Caco-2 (cell line): Measurements from ENCODE around the gene APOE. TPM values are rescaled to one million over a fixed set of nuclear protein-coding genes. Genes with fewer than 3 reads are reported as not detected.
"Not testable (repeated sequence)": the region's sequence is repeated elsewhere in the genome, so short reads cannot be mapped to it uniquely, and the experiment has no call there.

ENCODE experiments used
- BruUV-seq: library from RNA; stranded (reverse); fragments of 400-500 nt; replicated peaks from 2 replicates; lab custom pipeline; 2021; lab: Mats Ljungman, UMichigan
- CTCF ChIA-PET: fragments of 300-600 bp; sonication (Branson Sonifier 250); formaldehyde crosslinking; loops from one replicate; lab custom pipeline; 2022; ENCODE audit warnings: antibody characterized with exemption; lab: Charles Lee
- POLR2A ChIA-PET: fragments of 300-600 bp; sonication (Branson Sonifier 250); formaldehyde crosslinking; loops from one replicate; lab custom pipeline; 2022; ENCODE audit warnings: antibody characterized with exemption; lab: Charles Lee
- DNase-seq, 2 experiments: peaks; one replicate each; pipeline versions ENCODE4 v3.0.0 to v3.0.0-alpha.2; 2020 to 2022
- H3K27me3 ChIP-seq: replicated peaks from 2 replicates; pipeline ENCODE4 v1.6.0; 2011; ENCODE audit warnings: low read length; ENCODE audit not compliant: control insufficient read depth, insufficient read depth
- H3K36me3 ChIP-seq: 2 replicates; pipeline ENCODE4 v1.5.1; 2011; ENCODE audit warnings: low read length; ENCODE audit not compliant: control insufficient read depth, insufficient read depth
- H3K4me1 ChIP-seq: fragments of 250-450 bp; sonication (Bioruptor Pico); 2 replicates; pipeline ENCODE4 v1.5.1; 2020; ENCODE audit warnings: mild to moderate bottlenecking
- H3K4me3 ChIP-seq: 2 replicates; pipeline ENCODE4 v1.5.1; 2011; ENCODE audit warnings: low read depth, mild to moderate bottlenecking, control low read depth, low read length
- H3K9me3 ChIP-seq: fragments of 250-450 bp; sonication (Bioruptor Pico); 2 replicates; pipeline ENCODE4 v1.5.1; 2020; ENCODE audit warnings: mild to moderate bottlenecking, moderate library complexity
- H3K27ac Mint-ChIP-seq: one replicate; pipeline ENCODE4 v1.8.0; 2022; ENCODE audit warnings: mixed read lengths; ENCODE audit not compliant: unreplicated experiment
- H3K27me3 Mint-ChIP-seq: one replicate; pipeline ENCODE4 v1.8.0; 2022; ENCODE audit warnings: mixed read lengths; ENCODE audit not compliant: insufficient read depth, unreplicated experiment
- H3K36me3 Mint-ChIP-seq: one replicate; pipeline ENCODE4 v1.8.0; 2022; ENCODE audit warnings: mild to moderate bottlenecking, mixed read lengths; ENCODE audit not compliant: insufficient read depth, unreplicated experiment
- H3K4me1 Mint-ChIP-seq: one replicate; pipeline ENCODE4 v1.8.0; 2022; ENCODE audit warnings: low read depth, mixed read lengths; ENCODE audit not compliant: unreplicated experiment
- H3K4me3 Mint-ChIP-seq: one replicate; pipeline ENCODE4 v1.8.0; 2022; ENCODE audit warnings: mild to moderate bottlenecking, moderate library complexity, mixed read lengths; ENCODE audit not compliant: unreplicated experiment
- H3K9me3 Mint-ChIP-seq: one replicate; pipeline ENCODE4 v1.8.0; 2022; ENCODE audit warnings: mixed read lengths; ENCODE audit not compliant: unreplicated experiment
- CTCF ChIP-seq, 2 experiments: fragments of 200-600 bp in 1 of 2; IDR thresholded peaks; 1 replicate in 1 of 2; 2 replicates in 1 of 2; pipeline versions ENCODE4 v1.5.1 to v1.8.0; 2011 to 2022; ENCODE audit warnings: antibody characterized with exemption in 1 of 2, control low read depth in 1 of 2, inconsistent platforms in 1 of 2, low read depth in 1 of 2, low read length in 1 of 2, mild to moderate bottlenecking in 1 of 2, moderate library complexity in 1 of 2; ENCODE audit not compliant: insufficient read depth in 1 of 2, severe bottlenecking in 1 of 2, unreplicated experiment in 1 of 2
- intact Hi-C: fragments of 100-400 bp; cut with micrococcal nuclease; formaldehyde crosslinking; loops from one replicate; pipeline ENCODE4 v1.10.0; 2022; ENCODE audit not compliant: unreplicated experiment
- total RNA-seq: library from RNA; stranded (reverse); gene quantifications from 2 replicates; pipeline ENCODE4 v1.2.3, GENCODE V29; 2022

Gene APOE
- total RNA-seq, 1 experiment from 2014 or later: 1,404 TPM

DNA sequence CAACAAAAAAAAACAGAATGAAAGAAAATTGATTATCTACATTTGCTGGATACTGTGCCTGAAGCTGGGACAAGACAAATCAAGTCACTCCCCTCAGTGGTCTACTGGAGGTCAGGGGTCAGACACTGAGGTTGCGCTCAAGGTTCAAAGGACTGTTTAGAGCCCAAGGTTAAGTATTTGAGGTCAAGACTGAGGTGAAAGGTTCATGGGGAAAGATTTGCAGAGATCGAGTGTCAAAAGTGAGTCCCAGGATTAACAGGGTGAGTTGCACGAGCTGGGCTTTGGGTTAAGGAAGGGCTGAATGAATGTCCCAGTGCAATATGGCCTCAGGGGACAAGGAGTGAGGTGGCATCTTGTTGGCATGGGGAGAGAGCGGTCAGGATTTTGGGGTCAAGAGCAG lies 17.9 kb upstream of the APOE start:
- peak overlapping the region; percentile 21 for H3K27ac Mint-ChIP-seq
- intact Hi-C loops: no loop called here
- CTCF ChIA-PET: no interaction called here
- H3K4me3 Mint-ChIP-seq: no peak overlapping the region
- H3K4me1 Mint-ChIP-seq: peaks cover 21% of the 10 kb centered on the region
- H3K9me3 Mint-ChIP-seq: no peaks in the 10 kb centered on the region
- Histone ChIP-seq H3K4me3 (no peak overlapping the region), H3K4me1 (peaks cover 26% of the 10 kb centered on the region), H3K27me3 (no peaks in the 10 kb centered on the region), H3K9me3 (no peaks in the 10 kb centered on the region), H3K36me3 (0 out of 2 replicates have a peak, but pooled peaks cover 1% of the 10 kb centered on the region)
- POLR2A ChIA-PET: no interaction called here
- no peaks in the 10 kb centered on the region for H3K27me3 Mint-ChIP-seq
- peaks cover 84% of the 10 kb centered on the region for H3K36me3 Mint-ChIP-seq
- BruUV-seq: no TSS peak
- no peak for TF ChIP-seq CTCF (IDR thresholded peaks at IDR 0.05; ENCODE audit: insufficient read depth in 1 of 2, low read depth in 1 of 2, low read length in 1 of 2, severe bottlenecking in 1 of 2, unreplicated experiment in 1 of 2)
- DNase-seq: no peak

DNA sequence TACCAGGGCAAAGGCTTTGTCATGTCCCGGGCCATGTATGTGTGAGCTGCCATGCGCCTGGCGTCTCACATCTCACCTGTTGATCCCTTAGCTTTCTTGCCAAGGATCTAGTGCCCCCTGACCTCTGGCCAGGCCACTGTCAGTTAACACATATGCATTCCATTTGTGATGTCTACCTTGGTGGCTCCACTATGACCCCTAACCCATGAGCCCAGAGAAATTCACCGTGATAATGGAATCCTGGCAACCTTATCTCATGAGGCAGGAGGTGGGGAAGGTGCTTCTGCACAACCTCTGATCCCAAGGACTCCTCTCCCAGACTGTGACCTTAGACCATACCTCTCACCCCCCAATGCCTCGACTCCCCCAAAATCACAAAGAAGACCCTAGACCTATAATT lies 17.3 kb upstream of the APOE start:
- DNase-seq, H3K4me3 ChIP-seq, H3K27me3 ChIP-seq, H3K36me3 ChIP-seq, H3K4me3 Mint-ChIP-seq, H3K27me3 Mint-ChIP-seq, intact Hi-C loops, H3K9me3 Mint-ChIP-seq, CTCF ChIA-PET, H3K9me3 ChIP-seq, POLR2A ChIA-PET, BruUV-seq: not testable (repeated sequence)
- peaks cover 88% of the 10 kb centered on the region for H3K36me3 Mint-ChIP-seq
- peaks cover 21% of the 10 kb centered on the region for H3K4me1 ChIP-seq
- H3K4me1 Mint-ChIP-seq: peaks cover 21% of the 10 kb centered on the region
- H3K27ac Mint-ChIP-seq: peak overlapping the region; percentile 21

GRCh38 chr19:44889830-44890365 lies 15.7 kb upstream of the APOE start:
- peak overlapping the region; percentile 91 for H3K27ac Mint-ChIP-seq
- H3K4me1 ChIP-seq: peaks cover 9% of the 10 kb centered on the region
- peaks cover 93% of the 10 kb centered on the region for H3K36me3 Mint-ChIP-seq
- H3K4me3 Mint-ChIP-seq: peak overlapping the region; percentile 79
- no peaks in the 10 kb centered on the region for H3K27me3 Mint-ChIP-seq
- ChIA-PET CTCF (interaction anchor here (0.7 to 1.4 kb wide), 6 partner anchors 16 to 214 kb away, joined by 3 to 18 read pairs (median 4); partner anchors contain the start of genes APOE and NECTIN2), POLR2A (interaction anchor here (0.6 to 1.4 kb wide), 9 partner anchors 15 to 202 kb away, joined by 3 to 24 read pairs (median 3); partner anchors contain the start of genes APOE and NECTIN2)
- intact Hi-C loops: loop anchor here (1.0 kb wide), 2 partner anchors 15 to 44 kb away; partner anchors contain the start of genes APOE and NECTIN2
- no peak for TF ChIP-seq CTCF (IDR thresholded peaks at IDR 0.05; ENCODE audit: insufficient read depth in 1 of 2, low read depth in 1 of 2, low read length in 1 of 2, severe bottlenecking in 1 of 2, unreplicated experiment in 1 of 2)
- H3K9me3 Mint-ChIP-seq: no peaks in the 10 kb centered on the region
- H3K27me3 ChIP-seq: no peaks in the 10 kb centered on the region
- no peak for DNase-seq
- H3K36me3 ChIP-seq: peaks cover 11% of the 10 kb centered on the region
- peaks cover 12% of the 10 kb centered on the region for H3K4me1 Mint-ChIP-seq
- peak overlapping the region; percentile 39 for H3K4me3 ChIP-seq
- TSS peak; percentile 97 for BruUV-seq
- no peaks in the 10 kb centered on the region for H3K9me3 ChIP-seq
